ENCODE measurements around the gene NSMF. TPM values are rescaled to one million over a fixed set of nuclear protein-coding genes. Genes with fewer than 3 reads are reported as not detected.

The NSMF gene
- total RNA-seq, 1 donor from 2014 or later = 23.9 TPM

- no peak for ATAC-seq
- H3K27me3 ChIP-seq = no peaks in the 10 kb centered on the region
- no peak for TF ChIP-seq CTCF (IDR thresholded peaks at IDR 0.05)
- no peak overlapping the region for H3K4me3 ChIP-seq
- intact Hi-C loops (cut with DNase I) = no loop called here
- peak; percentile 55 for DNase-seq
- no peaks in the 10 kb centered on the region for H3K36me3 ChIP-seq
- no peaks in the 10 kb centered on the region for H3K4me1 ChIP-seq
- no peak overlapping the region for H3K27ac ChIP-seq
- peaks cover 6% of the 10 kb centered on the region for H3K9me3 ChIP-seq
These were observed 21.0 kb upstream of the NSMF start for GRCh38 chr9:137479892-137480685.

GRCh38 chr9:137478962-137479861 lies 20.1 kb upstream of the NSMF start:
- H3K4me1 ChIP-seq = no peaks in the 10 kb centered on the region
- no peaks in the 10 kb centered on the region for H3K27me3 ChIP-seq
- TF ChIP-seq CTCF (IDR thresholded peaks at IDR 0.05) = no peak
- H3K9me3 ChIP-seq = peaks cover 6% of the 10 kb centered on the region
- ATAC-seq (no peak), DNase-seq (peak; percentile 60)
- no peaks in the 10 kb centered on the region for H3K36me3 ChIP-seq
- no peak overlapping the region for H3K27ac ChIP-seq
- intact Hi-C loops (cut with DNase I) = no loop called here
- no peak overlapping the region for H3K4me3 ChIP-seq

- ATAC-seq (no peak), DNase-seq (peak; percentile 46)
- H3K4me3 ChIP-seq = no peak overlapping the region
- intact Hi-C loops (cut with DNase I) = no loop called here
- no peaks in the 10 kb centered on the region for H3K27me3 ChIP-seq
- no peaks in the 10 kb centered on the region for H3K4me1 ChIP-seq
- TF ChIP-seq CTCF (IDR thresholded peaks at IDR 0.05) = no peak
- H3K27ac ChIP-seq = no peak overlapping the region
- H3K36me3 ChIP-seq = no peaks in the 10 kb centered on the region
- peaks cover 6% of the 10 kb centered on the region for H3K9me3 ChIP-seq
These were observed 19.5 kb upstream of the NSMF start for GRCh38 chr9:137478613-137478961.

- DNase-seq = no peak
- no peak overlapping the region for H3K27ac ChIP-seq
- H3K9me3 ChIP-seq = peaks cover 6% of the 10 kb centered on the region
- ATAC-seq = no peak
- no peak for TF ChIP-seq CTCF (IDR thresholded peaks at IDR 0.05)
- H3K4me3 ChIP-seq = no peak overlapping the region
- no peaks in the 10 kb centered on the region for H3K4me1 ChIP-seq
- no peaks in the 10 kb centered on the region for H3K27me3 ChIP-seq
- no peaks in the 10 kb centered on the region for H3K36me3 ChIP-seq
- intact Hi-C loops (cut with DNase I) = no loop called here
These were observed 18.9 kb upstream of the NSMF start for GRCh38 chr9:137477778-137478612.

- no peaks in the 10 kb centered on the region for H3K4me1 ChIP-seq
- peaks cover 6% of the 10 kb centered on the region for H3K9me3 ChIP-seq
- H3K4me3 ChIP-seq = no peak overlapping the region
- intact Hi-C loops (cut with DNase I) = no loop called here
- no peaks in the 10 kb centered on the region for H3K27me3 ChIP-seq
- H3K36me3 ChIP-seq = no peaks in the 10 kb centered on the region
- DNase-seq (no peak), ATAC-seq (no peak)
- H3K27ac ChIP-seq = no peak overlapping the region
- TF ChIP-seq CTCF (IDR thresholded peaks at IDR 0.05) = no peak
These were observed 17.7 kb upstream of the NSMF start for GRCh38 chr9:137476856-137477255.

Data from upper lobe of right lung (tissue), 1 donor.